Duodenal mucosa (tissue), 2 donors: ENCODE data around the gene SPPL3.

ENCODE experiments used
- H3K27ac ChIP-seq: one replicate; pipeline ENCODE4 v1.7.0; 2013; ENCODE audit warnings: low read depth, low read length
- H3K27me3 ChIP-seq, 2 donors: one replicate each; pipeline ENCODE4 v1.7.0; 2013; ENCODE audit warnings: low read length in 2 of 2, control low read depth in 1 of 2; ENCODE audit not compliant: insufficient read depth in 2 of 2, control insufficient read depth in 1 of 2
- H3K36me3 ChIP-seq, 2 donors: one replicate each; pipeline ENCODE4 v1.7.0; 2013; ENCODE audit warnings: low read length in 2 of 2, control low read depth in 1 of 2; ENCODE audit not compliant: insufficient read depth in 2 of 2, control insufficient read depth in 1 of 2
- H3K4me1 ChIP-seq, 2 donors: one replicate each; pipeline ENCODE4 v1.7.0; 2013; ENCODE audit warnings: low read length in 2 of 2, control low read depth in 1 of 2; ENCODE audit not compliant: insufficient read depth in 2 of 2, control insufficient read depth in 1 of 2
- H3K4me3 ChIP-seq, 2 donors: one replicate each; pipeline ENCODE4 v1.7.0; 2013; ENCODE audit warnings: low read length in 2 of 2, low read depth in 1 of 2
- H3K9ac ChIP-seq, 2 donors: one replicate each; pipeline ENCODE4 v1.7.0; 2013; ENCODE audit warnings: low read length in 2 of 2, low read depth in 1 of 2
- H3K9me3 ChIP-seq, 2 donors: one replicate each; pipeline ENCODE4 v1.7.0; 2013; ENCODE audit warnings: low read length in 2 of 2, control low read depth in 1 of 2; ENCODE audit not compliant: control insufficient read depth in 1 of 2

SPPL3 gene

GRCh38 chr12:120835657-120836056 is 68.5 kb downstream of the SPPL3 start:
- Histone ChIP-seq H3K27me3 (no peaks in the 10 kb centered on the region), H3K36me3 (no peaks in the 10 kb centered on the region), H3K4me1 (peaks cover 9 to 29% of the 10 kb centered on the region in 2 donors), H3K4me3 (no peak overlapping the region), H3K9me3 (no peaks in the 10 kb centered on the region), H3K27ac (no peak overlapping the region), H3K9ac (no peak overlapping the region)

GRCh38 chr12:120835304-120835612 is 68.9 kb downstream of the SPPL3 start:
- no peak overlapping the region for H3K4me3 ChIP-seq
- peaks cover 11 to 29% of the 10 kb centered on the region in 2 donors for H3K4me1 ChIP-seq
- H3K27me3 ChIP-seq: no peaks in the 10 kb centered on the region
- H3K9me3 ChIP-seq: no peaks in the 10 kb centered on the region
- H3K36me3 ChIP-seq: no peaks in the 10 kb centered on the region
- H3K9ac ChIP-seq: no peak overlapping the region
- H3K27ac ChIP-seq: no peak overlapping the region

- no peak overlapping the region for H3K4me3 ChIP-seq
- peaks cover 11 to 29% of the 10 kb centered on the region in 2 donors for H3K4me1 ChIP-seq
- no peak overlapping the region for H3K27ac ChIP-seq
- H3K36me3 ChIP-seq: no peaks in the 10 kb centered on the region
- H3K9me3 ChIP-seq: no peaks in the 10 kb centered on the region
- no peak overlapping the region for H3K9ac ChIP-seq
- no peaks in the 10 kb centered on the region for H3K27me3 ChIP-seq
These were observed 69.5 kb downstream of the SPPL3 start for GRCh38 chr12:120834489-120835303.

- no peaks in the 10 kb centered on the region for H3K36me3 ChIP-seq
- peaks cover 16 to 30% of the 10 kb centered on the region in 2 donors for H3K4me1 ChIP-seq
- no peak overlapping the region for H3K4me3 ChIP-seq
- H3K27ac ChIP-seq: no peak overlapping the region
- no peaks in the 10 kb centered on the region for H3K9me3 ChIP-seq
- no peak overlapping the region for H3K9ac ChIP-seq
- no peaks in the 10 kb centered on the region for H3K27me3 ChIP-seq
These were observed 70.3 kb downstream of the SPPL3 start for GRCh38 chr12:120833849-120834248.

- Histone ChIP-seq H3K9ac (no peak overlapping the region), H3K36me3 (no peaks in the 10 kb centered on the region), H3K4me1 (peaks cover 19 to 34% of the 10 kb centered on the region in 2 donors), H3K27ac (no peak overlapping the region), H3K9me3 (no peaks in the 10 kb centered on the region), H3K27me3 (no peaks in the 10 kb centered on the region), H3K4me3 (no peak overlapping the region)
These were observed 71.4 kb downstream of the SPPL3 start for GRCh38 chr12:120832737-120833136.

- Histone ChIP-seq H3K4me1 (peaks cover 19 to 34% of the 10 kb centered on the region in 2 donors), H3K9ac (no peak overlapping the region), H3K36me3 (no peaks in the 10 kb centered on the region), H3K4me3 (no peak overlapping the region), H3K9me3 (no peaks in the 10 kb centered on the region), H3K27me3 (no peaks in the 10 kb centered on the region), H3K27ac (no peak overlapping the region)
These were observed 72.4 kb downstream of the SPPL3 start for GRCh38 chr12:120831648-120832267.

- no peak overlapping the region for H3K9ac ChIP-seq
These were observed 73.2 kb downstream of the SPPL3 start for GRCh38 chr12:120830966-120831365.

GRCh38 chr12:120830052-120830940 is 73.9 kb downstream of the SPPL3 start:
- Histone ChIP-seq H3K36me3 (no peaks in the 10 kb centered on the region), H3K4me1 (peaks cover 19 to 31% of the 10 kb centered on the region in 2 donors), H3K9ac (no peak overlapping the region), H3K4me3 (no peak overlapping the region), H3K27ac (no peak overlapping the region), H3K27me3 (no peaks in the 10 kb centered on the region), H3K9me3 (no peaks in the 10 kb centered on the region)

More at GRCh38 chr12:120830966-120831365, 73.2 kb downstream of the SPPL3 start:
- Histone ChIP-seq H3K9me3 (no peaks in the 10 kb centered on the region), H3K4me1 (peaks cover 19 to 34% of the 10 kb centered on the region in 2 donors), H3K27ac (no peak overlapping the region), H3K4me3 (no peak overlapping the region), H3K36me3 (no peaks in the 10 kb centered on the region), H3K27me3 (no peaks in the 10 kb centered on the region)

- H3K4me1 ChIP-seq: peaks cover 9 to 15% of the 10 kb centered on the region in 2 donors
- no peak overlapping the region for H3K9ac ChIP-seq
- H3K27ac ChIP-seq: no peak overlapping the region
- no peaks in the 10 kb centered on the region for H3K27me3 ChIP-seq
- no peak overlapping the region for H3K4me3 ChIP-seq
- no peaks in the 10 kb centered on the region for H3K9me3 ChIP-seq
- H3K36me3 ChIP-seq: no peaks in the 10 kb centered on the region
These were observed 77.8 kb downstream of the SPPL3 start for GRCh38 chr12:120826335-120826734.

GRCh38 chr12:120825337-120825736 is 78.8 kb downstream of the SPPL3 start:
- H3K27me3 ChIP-seq: no peaks in the 10 kb centered on the region
- H3K27ac ChIP-seq: no peak overlapping the region
- H3K9ac ChIP-seq: no peak overlapping the region
- H3K4me3 ChIP-seq: no peak overlapping the region
- H3K9me3 ChIP-seq: no peaks in the 10 kb centered on the region
- H3K4me1 ChIP-seq: peaks cover 5 to 8% of the 10 kb centered on the region in 2 donors
- H3K36me3 ChIP-seq: no peaks in the 10 kb centered on the region
